HG02852 (cell line): Measurements from ENCODE around the gene SPDL1.
"Not testable (repeated sequence)": the region's sequence is repeated elsewhere in the genome, so short reads cannot be mapped to it uniquely, and the experiment has no call there.

ENCODE experiments used
- ATAC-seq: cut with Tn5 transposase; IDR thresholded peaks from one replicate; pipeline ENCODE4 v1.9.1; 2021; ENCODE audit warnings: mild to moderate bottlenecking, moderate library complexity; ENCODE audit not compliant: unreplicated experiment

SPDL1 gene

DNA sequence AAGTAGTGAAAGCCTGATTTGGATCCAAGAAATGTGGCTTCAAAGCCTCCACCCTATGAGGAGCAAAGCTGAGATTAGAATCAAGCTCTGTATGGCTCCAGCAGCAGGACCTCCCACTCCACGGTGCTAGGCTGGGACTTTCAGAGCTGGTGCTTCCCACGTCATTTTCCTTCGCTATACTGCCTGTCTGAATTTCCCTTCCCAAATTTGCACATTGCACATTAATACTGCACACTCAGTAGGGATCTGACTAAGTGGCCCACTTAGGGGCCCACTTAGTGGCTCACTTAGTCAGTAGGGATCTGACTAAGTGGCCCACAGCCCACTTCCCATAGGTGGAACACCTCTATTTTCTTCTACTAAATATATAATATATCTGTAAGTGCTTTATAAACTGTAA is 14.1 kb upstream of the SPDL1 start:
- peak; percentile 68 for ATAC-seq

- no peak for ATAC-seq
Observed at GRCh38 chr5:169571355-169571754, 12.2 kb upstream of the SPDL1 start.

DNA sequence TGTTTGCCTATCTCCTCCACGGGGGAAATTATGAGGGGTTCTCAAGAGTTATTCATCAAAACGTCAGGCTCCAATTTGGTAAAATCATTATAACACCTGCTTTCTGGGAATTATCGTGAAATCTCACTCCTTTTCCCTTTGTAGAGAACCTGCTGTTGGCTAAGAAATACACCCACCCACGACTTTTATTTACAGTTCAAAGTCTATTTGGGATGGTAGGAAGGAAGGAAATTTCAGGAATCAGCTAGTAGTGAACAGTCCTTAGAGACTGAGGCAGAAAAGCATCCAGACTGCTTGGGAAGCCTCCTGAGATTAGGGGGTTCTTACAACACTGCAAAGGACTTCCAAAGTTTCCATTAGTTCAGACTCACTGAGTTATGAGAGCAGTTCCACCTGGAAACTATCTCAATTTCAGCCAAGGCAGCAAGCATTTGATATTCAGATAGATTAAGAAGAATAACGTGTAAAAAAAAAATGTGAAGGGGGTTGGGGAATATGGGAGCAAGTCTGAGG is 9.4 kb upstream of the SPDL1 start:
- no peak for ATAC-seq

DNA sequence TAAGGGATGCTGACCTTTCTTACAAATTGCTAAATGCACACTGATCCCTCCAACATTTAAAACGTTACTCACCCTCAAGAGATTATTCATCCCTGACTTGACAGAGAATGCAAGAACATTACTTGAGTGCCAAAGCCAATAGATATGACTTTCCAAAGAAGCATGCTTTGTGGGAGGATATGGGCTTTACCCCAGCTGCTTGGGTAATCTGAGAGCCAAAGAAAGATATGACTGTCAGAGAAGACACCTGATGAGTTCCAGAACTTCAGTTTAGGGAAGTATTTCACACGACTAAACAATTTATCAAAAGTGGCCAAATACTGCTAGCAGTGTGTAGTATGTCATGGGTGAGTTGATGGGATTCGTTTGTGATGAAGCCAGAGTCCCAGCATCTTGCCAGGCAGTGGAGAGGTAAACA is 7.4 kb upstream of the SPDL1 start:
- ATAC-seq: no peak

- no peak for ATAC-seq
Observed at GRCh38 chr5:169577951-169578350, 5.6 kb upstream of the SPDL1 start.

GRCh38 chr5:169580964-169581363 is 2.6 kb upstream of the SPDL1 start:
- no peak for ATAC-seq

DNA sequence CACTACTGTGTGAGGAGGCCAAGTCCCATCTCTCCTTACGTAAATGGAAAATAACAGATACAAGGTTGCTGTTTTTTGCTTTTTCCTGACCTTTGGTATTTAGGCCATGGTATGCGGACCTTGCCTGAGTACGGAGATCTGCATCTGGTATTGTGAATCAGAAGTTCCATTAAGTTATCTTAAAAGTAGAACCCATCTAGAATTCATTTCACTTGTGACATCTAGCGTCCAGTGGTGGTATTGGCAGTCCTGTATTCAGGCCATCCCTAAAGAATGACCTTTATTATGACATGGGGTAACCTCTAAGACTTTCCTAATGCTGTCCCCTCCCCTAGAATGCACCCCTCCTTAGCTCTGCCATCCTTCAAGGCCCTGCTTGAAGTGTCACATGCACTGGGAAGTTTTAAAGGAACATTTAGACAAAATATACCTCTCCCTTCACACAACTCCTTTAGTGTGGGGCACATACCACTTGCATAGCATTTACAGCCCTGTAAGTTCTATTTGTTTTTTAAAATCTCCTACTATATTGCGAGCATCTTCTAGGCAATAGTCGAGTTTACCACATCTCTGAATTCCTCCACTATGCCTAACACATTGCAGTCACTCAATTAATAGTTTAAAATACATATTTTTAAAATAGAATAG is 1.9 kb upstream of the SPDL1 start:
- ATAC-seq: peak; percentile 41

GRCh38 chr5:169583101-169583423 is 511 bp upstream of the SPDL1 start:
- peak; percentile 43 for ATAC-seq

- ATAC-seq: no peak
Observed at GRCh38 chr5:169584998-169585451, 1.5 kb downstream of the SPDL1 start.

DNA sequence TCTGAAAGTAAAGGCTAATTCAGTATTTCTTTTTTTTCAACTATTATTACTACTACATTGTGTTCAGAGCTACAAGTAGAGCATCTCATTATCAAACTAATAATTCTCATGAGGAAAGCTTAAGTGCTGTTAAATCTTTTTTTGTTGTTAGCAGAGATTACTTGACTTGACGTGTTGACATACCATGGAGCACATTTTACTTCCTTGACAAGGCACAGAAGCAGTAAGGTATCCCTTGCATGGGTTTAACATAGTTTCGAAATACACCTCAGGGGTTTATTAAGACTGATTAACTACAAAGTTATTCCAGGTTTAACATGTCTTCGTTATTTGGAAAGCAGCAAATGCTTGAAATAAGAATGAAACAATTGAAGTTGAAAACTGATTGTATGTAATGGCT is 7.0 kb downstream of the SPDL1 start:
- ATAC-seq: no peak

GRCh38 chr5:169591636-169592035 is 8.1 kb downstream of the SPDL1 start:
- ATAC-seq: no peak

GRCh38 chr5:169592937-169593650 is 9.5 kb downstream of the SPDL1 start:
- ATAC-seq: no peak

DNA sequence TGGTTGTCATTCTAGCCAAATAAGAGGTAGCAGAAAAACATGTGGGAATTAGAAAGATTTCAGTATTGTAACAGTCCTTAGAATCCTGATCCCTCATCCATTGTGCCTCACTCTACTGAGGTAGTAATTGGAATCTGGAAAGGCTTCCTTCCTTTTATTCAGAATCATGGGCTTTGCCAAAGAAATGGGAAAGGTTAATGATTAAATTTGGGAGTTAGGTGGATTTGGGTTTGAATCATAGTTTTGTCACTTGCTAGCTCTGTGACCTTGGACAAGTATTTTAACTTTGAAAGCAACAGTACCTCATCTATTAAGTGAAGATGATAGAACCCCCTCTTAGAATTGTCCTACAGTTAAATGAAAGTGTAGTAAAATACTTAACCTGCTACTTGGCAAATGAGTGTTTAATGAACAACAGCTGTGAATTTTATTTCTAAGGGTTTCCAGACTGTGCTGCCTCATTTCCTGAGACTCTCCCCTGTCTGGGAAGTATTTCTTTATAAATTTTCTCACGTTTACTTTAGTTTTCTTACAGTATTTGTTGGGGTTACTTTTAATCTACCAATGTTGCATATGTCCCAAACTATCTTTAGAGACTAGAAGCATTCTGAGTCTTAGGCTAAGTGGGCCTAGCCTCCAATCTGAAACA is 11.7 kb downstream of the SPDL1 start:
- ATAC-seq: no peak

DNA sequence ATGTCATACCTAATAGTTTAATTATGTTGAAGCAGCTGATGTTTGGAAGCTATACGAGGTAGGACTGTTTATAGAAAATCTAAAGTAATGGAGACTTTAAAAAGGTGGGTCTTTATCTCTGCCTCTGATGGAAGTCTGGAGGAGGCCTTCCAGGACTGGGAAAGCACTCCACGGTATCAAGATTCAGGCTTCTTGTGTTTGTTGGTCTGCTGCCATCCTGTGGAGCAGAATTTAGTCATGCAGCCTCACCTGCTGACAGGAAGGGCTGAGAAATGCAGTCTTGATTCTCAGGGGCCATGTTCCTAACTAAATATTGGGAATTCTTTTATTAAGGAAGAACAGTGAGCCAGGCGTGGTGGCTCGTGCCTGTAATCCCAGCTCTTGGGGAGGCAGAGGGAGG is 15.9 kb downstream of the SPDL1 start:
- ATAC-seq: no peak

DNA sequence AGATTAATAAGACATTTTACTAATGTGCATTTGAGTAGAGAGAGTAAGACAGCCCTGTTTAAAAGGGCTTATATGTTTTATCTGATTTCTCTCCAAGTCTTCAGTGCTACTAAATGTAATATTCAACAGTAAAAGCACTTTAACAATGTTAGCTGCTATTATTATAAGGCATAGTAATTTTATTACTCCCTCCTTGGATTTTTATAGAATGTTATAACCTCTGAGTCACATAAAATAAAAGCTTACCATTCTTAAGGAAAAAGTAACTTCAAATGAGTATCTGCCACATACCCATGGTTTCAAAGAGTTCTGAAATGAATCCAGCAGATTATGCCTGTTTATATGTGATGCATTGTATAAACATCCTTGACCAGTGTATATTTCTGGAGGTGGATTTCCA is 19.0 kb downstream of the SPDL1 start:
- ATAC-seq: no peak

- ATAC-seq: no peak
Observed at GRCh38 chr5:169606279-169606678, 22.7 kb downstream of the SPDL1 start.

DNA sequence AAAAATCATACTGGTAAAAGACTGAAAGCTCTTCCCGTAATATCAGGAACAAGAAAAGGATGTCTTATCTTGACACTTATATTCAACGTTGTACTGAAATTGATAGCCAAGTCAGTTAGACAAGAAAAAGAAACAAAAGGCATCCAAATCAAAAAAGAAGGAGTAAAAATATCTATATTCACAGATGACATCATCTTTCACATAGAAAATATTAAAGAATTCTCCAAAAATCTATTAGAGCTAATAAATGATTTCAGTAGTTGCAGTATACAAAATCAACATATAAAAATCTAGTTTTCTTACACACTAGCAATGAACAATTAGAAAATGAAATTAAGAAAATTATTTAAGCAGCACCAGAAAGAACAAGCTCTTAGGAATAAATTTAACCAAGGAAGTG is 24.3 kb downstream of the SPDL1 start:
- ATAC-seq: no peak

- no peak for ATAC-seq
Observed at GRCh38 chr5:169609716-169610115, 26.1 kb downstream of the SPDL1 start.

DNA sequence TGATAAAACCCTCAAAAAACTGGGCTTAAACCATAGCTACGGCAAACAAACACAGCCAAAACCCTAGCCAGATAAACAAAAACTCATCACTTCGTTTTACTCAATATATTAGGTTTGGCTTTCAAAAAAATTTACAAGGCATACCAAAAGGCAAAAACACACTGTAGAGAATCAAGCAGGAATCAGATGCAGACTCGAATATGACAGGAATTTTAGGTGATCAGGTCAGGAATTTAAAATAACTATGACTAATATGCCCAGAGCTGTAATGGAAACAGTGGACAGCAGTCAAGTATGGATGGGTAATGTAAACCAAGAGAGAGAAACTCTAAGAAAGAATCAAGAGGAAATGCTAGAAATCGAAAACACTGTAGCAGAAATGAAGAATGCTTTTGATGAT is 27.0 kb downstream of the SPDL1 start:
- no peak for ATAC-seq

- ATAC-seq: no peak
Observed at GRCh38 chr5:169615561-169615960, 32.0 kb downstream of the SPDL1 start.

GRCh38 chr5:169624307-169624706 is 40.7 kb downstream of the SPDL1 start:
- ATAC-seq: not testable (repeated sequence)

DNA sequence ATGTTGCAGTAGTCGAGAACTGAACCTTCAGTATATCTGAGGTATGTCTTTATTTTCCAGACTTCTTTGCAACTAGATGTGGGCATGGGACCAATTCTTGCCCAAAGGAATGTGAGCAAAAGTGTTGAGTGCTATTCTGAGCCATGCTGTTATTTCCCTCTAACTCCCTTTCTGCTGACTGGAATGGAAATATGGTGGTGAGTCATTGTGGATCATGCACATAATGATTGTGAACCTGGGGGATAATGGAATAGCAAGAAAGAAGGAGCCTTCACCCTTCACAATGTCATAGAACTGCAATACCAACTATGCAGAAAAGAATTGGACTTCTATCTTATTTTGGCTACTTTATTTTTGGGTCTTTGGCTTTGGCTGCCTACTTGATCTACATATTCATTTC is 43.2 kb downstream of the SPDL1 start:
- no peak for ATAC-seq
